Stimulated activated CD8-positive, alpha-beta memory T cell treated with anti-CD3 and anti-CD28 coated beads, Interleukin-15, amount 100 ng/mL, for 24 hours (primary cell): ENCODE measurements around the gene BTRC.
"Not testable (repeated sequence)": the region's sequence is repeated elsewhere in the genome, so short reads cannot be mapped to it uniquely, and the experiment has no call there.

Experiments used
- DNase-seq: peaks from one replicate; pipeline ENCODE4 v3.0.0-alpha.2; 2020; ENCODE audit warnings: low read depth

The BTRC gene

DNA sequence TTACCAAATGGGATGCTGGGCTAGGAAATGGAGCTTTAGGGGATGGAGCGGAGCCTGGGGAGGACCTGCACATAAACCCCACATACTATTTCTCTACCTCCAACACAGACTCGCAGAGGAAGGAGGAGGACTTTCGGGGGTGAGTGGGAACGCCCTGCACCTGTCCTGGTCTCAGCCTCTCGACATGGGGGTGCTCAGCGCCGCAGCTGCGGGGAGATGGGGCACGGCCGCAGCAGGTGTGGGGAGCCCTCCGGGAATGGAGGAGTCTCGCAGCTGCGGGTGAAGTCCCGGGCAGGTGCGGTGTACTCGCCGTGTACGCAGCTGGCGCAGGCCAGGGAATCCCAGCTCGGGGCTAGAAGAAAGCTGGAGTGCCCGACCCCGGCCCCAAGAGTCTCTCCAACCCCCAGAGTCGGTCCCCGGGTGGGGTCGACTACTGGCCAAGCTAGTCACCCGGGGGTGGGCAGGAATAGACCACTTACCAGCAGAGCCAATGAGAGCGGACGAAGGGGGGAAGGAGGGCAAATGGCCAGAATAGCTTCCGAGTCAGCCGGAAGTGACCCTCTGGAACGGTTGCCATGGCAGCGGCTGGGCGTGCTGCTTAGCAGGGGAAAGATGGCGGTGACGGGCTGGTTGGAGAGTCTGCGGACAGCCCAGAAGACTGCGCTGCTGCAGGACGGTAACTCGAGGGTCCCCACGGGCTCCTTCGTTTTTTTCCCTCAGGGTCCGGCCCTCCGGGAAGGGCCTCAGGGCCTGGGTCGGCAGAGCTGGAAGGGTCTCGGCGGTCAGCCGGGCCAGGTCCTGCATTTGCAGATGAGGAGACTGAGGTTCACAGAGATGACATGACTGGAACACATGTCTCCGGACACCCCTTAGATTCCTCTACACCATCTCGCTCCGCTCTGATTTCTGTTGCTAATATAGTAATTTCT is 234.0 kb downstream of the BTRC start, which contains the start of the genes DPCD and POLL:
Gene DPCD, plus strand, starts transcription at position 597 of the 929 bp plus-strand sequence. Its CDS starts 16 bp downstream, at position 613.
Gene POLL, minus strand, starts transcription at position 533 of the 929 bp plus-strand sequence. CDS start 897 bp downstream, outside the sequence.
- peak; percentile 87 for DNase-seq

DNA sequence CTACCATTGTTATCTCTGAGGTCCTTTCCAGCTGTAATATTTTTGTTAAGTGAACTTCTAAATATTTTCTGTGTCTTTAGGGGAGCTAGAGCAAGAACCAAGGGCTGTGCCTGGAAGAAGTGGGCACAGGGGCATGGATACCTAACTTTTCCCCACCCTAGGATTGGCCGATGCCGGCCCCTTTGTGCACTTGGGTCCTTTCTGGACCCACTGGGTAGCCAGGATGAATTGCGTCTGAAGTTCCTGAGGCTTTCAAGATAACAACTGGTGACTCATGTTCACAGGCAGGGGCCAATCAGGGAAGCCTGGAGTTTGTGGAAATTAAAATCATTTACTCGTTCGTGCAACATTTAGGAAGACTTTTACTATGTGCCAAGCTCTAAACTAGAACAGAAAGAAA is 234.9 kb downstream of the BTRC start:
- no peak for DNase-seq

GRCh38 chr10:101593331-101593730 is 239.4 kb downstream of the BTRC start:
- not testable (repeated sequence) for DNase-seq

DNA sequence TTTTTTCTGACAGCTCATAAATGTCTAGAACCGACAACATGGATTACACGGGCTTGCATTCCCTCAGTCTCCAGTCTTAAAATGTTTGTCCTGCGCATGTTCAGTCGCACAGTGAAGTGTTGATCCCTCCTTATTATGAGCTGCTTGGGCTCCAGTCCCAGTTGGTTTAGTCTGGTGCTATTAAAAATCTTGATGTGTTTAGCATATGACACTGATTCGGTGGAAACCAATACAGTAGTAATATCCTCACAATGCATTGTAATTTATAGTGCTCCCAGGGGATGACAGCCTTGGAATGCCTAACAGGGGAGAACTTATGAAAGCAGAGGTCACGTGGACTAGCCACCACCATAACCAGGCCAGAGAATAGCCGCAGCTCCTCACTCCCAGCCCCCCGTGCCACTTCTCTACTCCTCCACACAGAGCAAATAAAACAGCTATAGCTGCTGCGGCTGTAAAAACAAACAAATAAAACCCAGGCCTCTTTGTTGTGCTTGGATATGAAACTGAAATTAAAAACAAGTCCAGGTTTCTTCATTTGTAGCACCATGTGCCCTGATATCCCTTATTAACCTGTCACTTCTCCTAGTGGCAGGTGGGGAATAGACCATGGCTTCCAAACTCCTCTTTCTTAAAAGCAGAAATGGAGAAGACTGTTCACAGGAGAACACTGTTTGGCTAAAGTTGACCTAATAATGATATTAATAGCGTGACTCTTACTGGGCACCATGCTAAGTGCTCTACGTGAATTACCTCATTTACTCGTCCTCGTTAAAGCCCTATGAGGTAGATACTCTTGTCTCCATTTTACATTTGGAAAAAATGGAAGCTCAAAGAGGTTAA is 241.8 kb downstream of the BTRC start:
- no peak for DNase-seq

DNA sequence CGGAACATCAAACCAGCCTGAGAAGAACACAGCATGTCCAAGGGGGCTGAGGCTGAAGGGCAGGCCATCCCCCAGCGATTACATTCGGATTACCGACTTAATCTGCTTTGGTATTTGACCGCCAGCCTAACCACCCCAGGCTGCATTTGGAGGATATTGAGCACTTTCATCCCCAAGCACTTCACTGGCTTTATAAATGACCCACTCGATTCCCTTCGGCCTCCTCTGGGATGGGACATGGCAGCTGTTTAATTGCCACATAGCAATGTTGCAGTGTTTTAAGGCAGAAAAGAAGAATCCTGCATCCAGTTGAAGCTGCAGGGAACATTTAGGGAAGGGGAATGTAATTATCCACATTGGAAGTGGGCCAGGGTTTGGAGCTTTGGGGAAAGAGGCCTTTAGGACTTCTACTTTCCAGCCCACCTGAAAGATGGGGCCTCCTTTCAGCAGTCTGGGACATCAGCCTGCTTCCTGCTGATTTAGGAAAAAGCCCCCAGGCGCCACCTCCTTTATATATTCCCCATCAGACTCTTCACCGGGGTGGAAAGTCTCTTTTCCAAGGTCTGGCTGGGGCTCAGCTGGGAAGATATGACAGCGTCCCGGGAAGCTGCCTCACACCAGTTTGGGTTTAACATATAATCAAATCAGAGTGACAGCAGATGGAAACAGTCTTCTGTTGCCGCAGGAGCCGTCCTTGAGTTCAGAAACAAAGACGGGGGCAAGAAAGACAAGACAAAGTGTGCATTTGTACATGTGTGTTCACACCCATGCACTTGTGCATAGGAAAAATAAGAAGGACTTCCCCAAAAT is 243.3 kb downstream of the BTRC start:
- no peak for DNase-seq

GRCh38 chr10:101601541-101601940 is 247.6 kb downstream of the BTRC start:
- no peak for DNase-seq

DNA sequence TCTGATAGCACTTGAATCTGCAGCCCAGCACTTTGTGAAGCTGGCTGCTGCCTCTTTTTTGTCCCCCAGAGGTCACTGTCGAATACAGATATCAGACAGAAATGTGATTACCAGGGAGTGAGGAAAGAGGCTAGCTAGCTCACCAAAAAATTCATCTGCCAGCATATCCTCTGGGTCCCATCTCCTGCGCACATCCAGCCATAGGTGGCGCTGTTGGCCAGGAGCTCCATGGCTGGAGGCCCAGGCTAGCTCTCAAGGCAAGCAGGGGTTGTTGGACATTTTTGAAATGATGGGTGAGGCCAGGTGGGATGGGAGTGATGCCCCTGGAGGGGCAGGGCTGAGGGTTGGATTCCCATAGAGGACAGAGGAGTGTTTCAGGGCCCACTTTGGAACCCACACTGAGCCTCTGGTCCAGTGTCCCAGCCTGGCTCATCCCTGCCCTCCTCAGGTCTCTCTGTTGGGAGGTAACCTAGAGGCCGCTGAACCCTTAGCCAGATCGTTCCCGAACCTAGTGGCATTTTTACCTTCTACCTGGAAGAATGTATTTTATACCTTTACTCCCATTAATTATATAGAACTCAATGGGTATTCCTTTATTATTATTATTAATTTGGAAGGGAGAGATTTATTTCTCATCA is 248.9 kb downstream of the BTRC start:
- peak; percentile 47 for DNase-seq
